Erythroblast (primary cell): ENCODE results near the gene GALNT18.

Source experiments
- DNase-seq, 2 experiments: peaks; one replicate each; lab custom pipeline; 2025; lab: John Stamatoyannopoulos, UW
- GATA1 ChIP-seq: IDR thresholded peaks from 2 replicates; pipeline ENCODE4 v1.6.1; 2011; ENCODE audit warnings: low read depth, mild to moderate bottlenecking, control low read depth, low read length, moderate library complexity
- POLR2A ChIP-seq: IDR thresholded peaks from 2 replicates; pipeline ENCODE4 v1.6.1; 2011; ENCODE audit warnings: mild to moderate bottlenecking, low read length

GALNT18 gene

DNA sequence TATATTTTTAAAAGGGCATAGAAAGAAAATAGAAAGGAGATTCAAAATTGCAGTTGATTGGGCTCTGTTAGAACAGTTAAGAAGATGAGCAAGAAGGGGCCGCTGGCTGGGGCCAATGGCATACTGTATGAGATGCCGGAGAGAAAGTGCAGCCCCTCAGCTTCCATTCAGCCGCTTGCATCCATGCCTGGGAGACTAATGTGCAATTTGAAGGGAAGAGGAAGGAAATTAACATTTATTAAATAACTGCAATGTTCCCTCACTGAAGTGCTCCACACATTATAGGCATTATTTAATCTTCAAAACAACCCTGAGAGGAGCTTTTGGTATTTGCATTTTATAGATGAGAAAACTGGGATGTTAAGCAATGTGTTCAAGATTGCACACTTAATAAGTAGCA lies 224.0 kb downstream of the GALNT18 start:
- no peak for DNase-seq
- TF ChIP-seq GATA1 (no peak), POLR2A (no peak)

DNA sequence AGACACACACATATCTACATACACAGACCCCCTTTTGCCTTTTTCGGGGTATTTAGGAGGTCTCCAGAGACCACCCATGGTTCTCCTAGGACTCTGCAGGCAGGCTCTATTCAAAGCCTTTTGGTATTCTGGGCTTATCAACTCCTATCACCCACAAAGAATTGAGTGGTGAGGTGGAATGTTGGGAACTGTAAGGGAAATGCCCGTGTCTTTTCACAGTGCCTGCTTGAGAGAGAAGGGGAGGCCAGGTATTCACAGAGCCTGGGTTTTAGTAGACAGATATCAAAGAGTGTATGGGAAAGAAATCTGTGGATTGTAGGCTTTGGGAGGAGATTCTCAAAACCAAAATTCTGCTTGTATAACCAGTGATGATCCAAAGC lies 224.8 kb downstream of the GALNT18 start:
- no peak for TF ChIP-seq GATA1
- TF ChIP-seq POLR2A, result no peak
- DNase-seq, result no peak

DNA sequence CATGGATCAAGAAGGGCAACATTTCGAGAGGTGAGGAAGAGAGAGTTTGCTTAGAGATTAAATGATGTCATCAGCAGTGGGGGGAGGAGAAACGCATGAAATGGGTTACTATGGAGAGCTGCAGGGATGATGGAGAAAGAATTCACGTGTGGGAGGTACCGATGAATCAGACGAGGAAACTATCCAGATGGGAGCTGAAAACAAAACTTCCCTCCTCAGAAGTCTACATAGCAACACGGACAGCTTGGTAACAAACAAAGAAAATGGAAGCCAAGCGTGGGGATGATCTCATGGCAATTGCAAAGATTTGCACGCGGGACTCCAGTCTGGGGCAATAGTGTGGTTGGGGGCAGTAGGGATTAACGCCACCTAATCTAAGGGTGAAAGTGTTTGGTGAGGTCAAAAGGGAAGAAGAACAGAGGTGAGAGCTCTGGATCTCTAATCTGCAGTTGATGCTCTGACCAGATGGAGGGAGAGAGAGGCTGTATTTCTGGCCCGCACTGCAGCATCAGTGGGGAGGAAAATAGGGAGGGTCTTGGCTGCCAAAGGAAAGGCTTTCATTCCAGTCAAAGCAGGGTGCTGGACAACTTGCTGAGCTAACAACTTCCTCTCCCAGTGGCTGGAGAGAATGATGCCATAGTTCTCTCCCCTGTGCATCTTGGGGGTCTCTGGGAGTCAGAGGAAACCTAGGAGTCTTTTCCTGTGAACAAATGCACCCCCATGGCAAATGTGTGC lies 225.3 kb downstream of the GALNT18 start:
- TF ChIP-seq POLR2A, result no peak
- no peak for TF ChIP-seq GATA1
- DNase-seq, result no peak

DNA sequence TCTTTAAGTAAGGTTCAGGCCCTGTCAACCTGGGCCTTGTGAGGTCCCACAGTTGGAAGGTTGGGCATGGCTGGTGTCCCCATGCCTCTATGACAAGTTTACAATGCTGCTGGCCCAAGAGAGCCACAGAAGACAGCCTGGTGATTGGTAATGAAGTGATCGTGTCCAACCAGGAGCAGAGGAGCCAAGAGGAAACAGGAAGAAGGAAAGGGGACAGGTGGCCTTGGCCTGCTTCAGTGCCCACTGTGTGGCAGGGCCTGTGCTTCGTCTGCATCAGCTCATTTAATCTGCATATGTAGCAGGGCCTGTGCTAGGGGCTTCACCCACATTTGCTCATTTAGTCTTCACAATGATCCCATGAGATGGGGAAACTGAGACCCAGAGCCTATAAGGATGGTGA lies 226.7 kb downstream of the GALNT18 start:
- TF ChIP-seq POLR2A (no peak), GATA1 (no peak)
- DNase-seq, result no peak

DNA sequence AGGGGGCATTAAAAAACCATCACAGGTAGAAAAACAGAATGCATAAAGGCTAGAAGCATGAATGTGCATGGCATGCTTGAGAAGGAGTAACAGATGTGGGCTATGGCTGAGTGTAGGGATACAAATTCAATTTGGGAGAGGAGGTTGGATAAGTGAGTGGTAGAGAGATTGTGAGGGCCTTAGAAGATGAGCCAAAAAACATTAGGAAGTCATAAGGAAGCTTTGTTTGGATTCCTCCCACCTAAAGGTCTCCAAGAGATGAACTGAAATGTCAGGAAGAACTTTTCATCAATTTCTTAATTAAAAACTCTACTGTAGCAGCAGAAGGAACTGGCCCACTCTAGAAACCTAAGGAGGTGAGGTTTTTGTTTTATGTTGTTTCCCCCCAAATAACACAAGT lies 227.6 kb downstream of the GALNT18 start:
- TF ChIP-seq GATA1, result no peak
- TF ChIP-seq POLR2A, result no peak
- no peak for DNase-seq

DNA sequence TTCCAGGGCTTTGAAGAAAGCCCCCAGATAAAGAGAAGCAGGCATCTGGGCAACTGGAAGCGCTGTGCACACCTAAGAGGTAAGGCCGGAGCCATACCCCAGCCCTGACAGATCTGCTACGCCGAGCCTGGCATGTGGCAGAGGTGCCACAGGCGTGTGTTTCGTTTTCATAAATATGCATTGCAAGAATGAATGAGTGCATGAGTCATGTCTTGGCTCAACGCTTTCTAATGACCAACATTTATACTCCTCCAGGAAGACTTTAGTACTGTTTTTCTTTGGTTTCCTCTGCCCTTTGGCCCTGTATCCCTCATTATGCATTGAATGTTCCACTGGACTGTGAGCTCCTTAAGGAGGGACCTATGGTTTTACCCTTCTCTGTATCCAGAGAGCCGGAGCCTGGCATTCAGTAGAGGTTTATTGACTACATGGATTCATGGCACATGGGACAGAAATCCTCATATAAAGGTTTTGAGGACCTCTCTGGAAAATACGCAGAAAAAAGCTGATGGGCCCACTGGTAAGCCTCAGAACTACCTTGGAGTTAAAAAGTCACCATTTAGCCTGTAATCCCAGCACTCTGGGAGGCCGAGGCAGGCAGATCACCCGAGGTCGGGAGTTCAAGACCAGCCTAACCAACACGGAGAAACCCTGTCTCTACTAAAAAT lies 229.9 kb downstream of the GALNT18 start:
- TF ChIP-seq POLR2A (no peak), GATA1 (no peak)
- DNase-seq, result no peak

DNA sequence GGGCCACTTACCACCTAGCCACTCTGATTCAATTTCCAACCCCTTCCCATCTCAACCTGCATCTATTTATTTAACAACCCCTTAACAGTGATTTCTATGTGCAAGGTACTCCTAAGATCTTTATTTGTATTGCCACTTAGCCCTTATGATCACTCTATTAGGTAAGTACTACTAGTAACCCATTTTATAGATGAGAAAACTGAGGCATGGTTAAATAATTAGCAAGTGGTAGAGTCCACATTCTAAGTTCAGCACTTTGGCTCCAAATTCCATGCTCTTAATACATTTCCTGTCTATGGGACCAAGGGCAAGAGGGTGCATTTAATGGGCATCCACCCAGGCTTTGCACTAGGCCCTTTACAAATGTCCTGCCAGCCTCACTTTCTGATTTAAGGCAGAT lies 230.6 kb downstream of the GALNT18 start:
- TF ChIP-seq POLR2A (no peak), GATA1 (no peak)

DNA sequence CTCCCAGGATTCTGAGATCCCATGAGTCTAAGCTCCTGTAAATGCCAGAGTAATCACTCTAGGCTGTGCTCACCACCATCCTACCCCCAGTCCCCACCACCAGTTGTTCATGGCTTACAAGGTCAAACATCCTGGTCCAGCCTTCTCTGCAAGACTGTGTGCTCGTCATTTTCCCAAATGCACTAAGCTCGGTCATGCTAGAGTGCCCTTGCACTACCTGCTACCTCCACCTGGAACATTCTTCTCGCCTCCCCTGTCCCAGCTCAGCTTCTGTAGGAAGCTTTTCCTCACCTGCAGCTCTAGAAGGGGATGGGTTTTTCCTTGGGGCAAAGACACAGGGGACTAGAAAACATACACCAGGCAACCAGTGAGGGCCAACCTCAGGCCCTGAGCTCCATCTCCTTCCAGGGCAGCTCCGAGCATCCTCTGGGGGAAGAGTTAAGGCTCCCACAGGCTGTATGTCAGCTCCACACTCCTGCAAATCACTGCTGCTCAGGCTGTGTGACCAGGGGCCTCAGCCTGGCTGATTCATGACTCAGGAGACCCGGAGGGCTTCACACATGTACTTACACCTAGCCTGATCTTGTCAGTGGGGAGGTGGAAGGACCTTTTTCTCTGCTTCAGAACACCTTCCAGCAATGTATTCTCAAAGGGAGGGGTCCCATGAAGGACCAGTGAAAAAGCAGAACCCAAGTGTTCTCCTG lies 231.6 kb downstream of the GALNT18 start:
- no peak for TF ChIP-seq GATA1
- no peak for TF ChIP-seq POLR2A
- no peak for DNase-seq

More for the DNA sequence above, 230.6 kb downstream of the GALNT18 start:
- no peak for DNase-seq

DNA sequence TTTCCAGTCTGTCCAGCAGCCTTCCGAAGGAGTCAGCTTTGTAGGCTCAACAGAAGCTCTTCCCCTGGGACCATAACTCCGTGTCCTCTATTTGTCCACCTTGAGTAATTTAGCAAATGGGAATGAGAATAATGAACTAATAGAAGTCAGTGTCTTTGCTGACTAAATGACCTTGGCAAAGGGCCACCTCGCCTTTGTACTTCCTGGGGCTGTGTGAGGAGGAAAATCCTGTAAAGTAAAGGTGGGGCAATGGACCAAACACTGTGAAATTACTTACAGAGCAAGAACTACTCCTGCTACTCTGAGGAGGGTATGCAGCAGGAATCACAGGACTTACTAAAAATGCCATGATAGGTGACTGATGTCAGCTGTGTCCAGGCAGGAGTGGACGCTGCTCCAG lies 232.6 kb downstream of the GALNT18 start:
- TF ChIP-seq POLR2A (no peak), GATA1 (no peak)
- no peak for DNase-seq

DNA sequence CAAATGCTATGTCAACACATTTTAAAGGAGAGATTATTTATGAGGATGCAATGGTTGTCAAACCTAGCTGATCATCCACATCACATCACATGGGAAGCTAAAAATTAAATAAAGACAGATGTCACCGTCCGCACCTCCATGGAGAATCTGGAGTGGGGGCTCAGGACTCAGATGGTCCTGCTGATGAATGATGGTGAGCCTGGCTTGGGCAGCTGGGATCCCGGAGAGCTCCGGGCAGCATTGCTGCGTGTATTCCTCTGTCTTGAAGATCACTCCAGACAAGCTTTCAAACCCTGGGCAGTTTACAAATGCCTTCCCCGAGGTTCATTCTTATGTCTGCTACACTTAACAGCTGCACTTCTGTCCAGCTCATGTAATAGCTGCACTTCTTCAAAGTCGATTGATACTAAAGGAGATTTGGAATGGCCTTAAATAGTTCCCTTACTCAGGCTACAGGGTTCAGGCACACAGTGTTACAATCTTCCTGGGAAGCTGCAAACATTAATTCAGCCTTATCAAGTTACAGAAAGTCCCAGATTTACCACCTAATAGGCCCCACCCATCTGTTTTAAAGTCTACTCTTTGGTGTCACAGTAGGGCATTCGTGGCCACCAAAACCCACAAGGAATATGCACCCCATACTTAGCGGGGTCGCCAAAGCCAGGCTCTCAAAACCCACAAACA lies 234.0 kb downstream of the GALNT18 start:
- TF ChIP-seq GATA1 (no peak), POLR2A (no peak)

DNA sequence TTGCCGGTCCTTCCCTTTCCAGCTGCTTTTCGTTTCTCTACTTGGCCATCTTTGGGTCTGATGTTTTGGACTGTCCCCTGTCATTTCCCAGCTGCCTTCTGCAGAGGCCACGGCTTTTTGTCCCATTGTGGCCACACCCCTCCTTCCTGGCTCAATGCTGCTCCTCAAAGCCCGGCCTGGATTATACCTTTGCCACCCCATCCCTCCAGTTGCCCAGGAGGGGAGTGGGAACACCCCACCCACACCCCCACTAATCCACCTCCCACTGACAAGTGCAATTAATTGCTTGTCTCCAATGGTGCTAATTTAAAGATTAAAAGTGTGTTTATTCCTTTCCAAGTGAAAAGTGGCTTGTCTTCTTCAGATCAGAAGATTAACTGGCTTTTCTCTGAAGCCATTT lies 234.6 kb downstream of the GALNT18 start:
- TF ChIP-seq GATA1 (no peak), POLR2A (no peak)
- no peak for DNase-seq

More for the DNA sequence above, 234.0 kb downstream of the GALNT18 start:
- DNase-seq, result no peak

DNA sequence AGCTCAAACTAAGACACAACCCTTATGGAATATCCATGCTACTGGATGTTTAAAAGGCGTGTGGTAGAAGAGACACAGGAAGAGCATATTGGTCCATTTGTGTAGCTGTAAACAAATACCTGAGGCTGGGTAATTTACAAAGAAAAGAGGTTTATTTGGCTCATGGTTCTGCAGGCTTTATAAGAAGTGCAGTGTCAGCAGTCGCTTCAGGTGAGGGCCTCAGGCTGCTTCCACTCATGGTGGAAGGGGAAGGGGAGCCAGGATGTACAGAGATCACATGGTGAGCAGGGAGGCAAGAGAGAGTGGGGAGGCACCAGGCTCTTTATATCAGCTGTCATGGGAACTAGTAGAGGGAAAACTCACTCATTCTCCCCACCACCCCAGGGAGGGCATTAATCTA lies 237.0 kb downstream of the GALNT18 start:
- TF ChIP-seq GATA1, result no peak
- no peak for TF ChIP-seq POLR2A
- DNase-seq, result no peak

DNA sequence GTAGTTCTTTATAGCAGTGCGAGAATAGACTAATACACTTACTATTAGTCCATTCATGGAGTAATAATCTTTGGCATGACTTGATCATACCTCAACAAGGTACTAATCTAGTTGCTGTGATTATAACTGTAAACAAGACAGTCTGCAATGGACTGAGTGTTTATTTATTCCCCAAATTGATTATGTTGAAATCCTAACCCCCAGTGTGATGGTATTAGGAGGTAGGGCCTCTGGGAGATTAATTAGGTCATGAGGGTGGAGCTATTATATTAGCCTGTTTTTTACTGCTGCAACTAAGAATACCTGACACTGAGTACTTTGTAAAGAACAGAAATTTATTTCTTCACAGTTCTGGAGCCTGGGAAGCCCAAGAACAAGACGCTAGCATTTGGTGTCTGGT lies 237.8 kb downstream of the GALNT18 start:
- DNase-seq, result no peak
- TF ChIP-seq POLR2A, result no peak
- TF ChIP-seq GATA1, result no peak
